ENCODE results near the gene HIC1.

HIC1 gene

GRCh38 chr17:2107506-2107905 lies 52.6 kb downstream of the HIC1 start:
- no peak for DNase-seq

GRCh38 chr17:2108170-2108569 lies 53.3 kb downstream of the HIC1 start:
- no peak for DNase-seq

GRCh38 chr17:2110436-2110835 lies 55.5 kb downstream of the HIC1 start:
- no peak for DNase-seq

GRCh38 chr17:2111691-2112090 lies 56.8 kb downstream of the HIC1 start:
- no peak for DNase-seq
